ENCODE results near the gene AXIN1.
"Not testable (repeated sequence)": the region's sequence is repeated elsewhere in the genome, so short reads cannot be mapped to it uniquely, and the experiment has no call there.

Gene AXIN1

DNA sequence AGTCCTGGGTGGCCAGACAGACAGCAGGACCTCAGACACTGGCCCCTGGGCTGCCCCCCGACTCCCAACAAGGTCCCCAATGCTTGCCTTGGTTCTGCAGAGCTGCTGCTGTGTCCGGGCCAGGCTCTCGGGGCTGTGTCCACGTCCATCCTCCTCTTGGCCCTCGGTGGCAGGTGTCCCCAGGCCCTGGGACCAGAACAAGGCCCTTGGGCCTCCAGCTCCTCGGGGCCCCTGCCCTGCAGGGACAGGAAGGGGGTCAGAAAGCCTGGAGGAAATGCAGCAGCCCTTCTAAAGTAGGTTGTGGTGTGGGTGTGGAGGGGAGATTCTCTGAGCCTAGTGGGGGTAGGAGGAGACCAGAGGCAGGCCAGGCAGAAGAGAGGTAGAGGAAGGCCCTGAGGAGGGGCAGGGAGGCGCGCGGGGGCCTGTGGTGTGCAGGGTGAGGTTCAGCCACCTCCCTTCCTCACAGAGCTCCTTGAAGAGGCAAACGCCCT, 2.5 kb upstream of the AXIN1 start:
- no peak for DNase-seq (ENCODE audit: low read depth in 3 of 3, low spot score in 1 of 3)

GRCh38 chr16:354291-354881, 1.9 kb upstream of the AXIN1 start:
- no peak for DNase-seq (ENCODE audit: low read depth in 3 of 3, low spot score in 1 of 3)

- no peak for DNase-seq (ENCODE audit: low read depth in 3 of 3, low spot score in 1 of 3)
Observed at GRCh38 chr16:353404-354290, 1.1 kb upstream of the AXIN1 start.

DNA sequence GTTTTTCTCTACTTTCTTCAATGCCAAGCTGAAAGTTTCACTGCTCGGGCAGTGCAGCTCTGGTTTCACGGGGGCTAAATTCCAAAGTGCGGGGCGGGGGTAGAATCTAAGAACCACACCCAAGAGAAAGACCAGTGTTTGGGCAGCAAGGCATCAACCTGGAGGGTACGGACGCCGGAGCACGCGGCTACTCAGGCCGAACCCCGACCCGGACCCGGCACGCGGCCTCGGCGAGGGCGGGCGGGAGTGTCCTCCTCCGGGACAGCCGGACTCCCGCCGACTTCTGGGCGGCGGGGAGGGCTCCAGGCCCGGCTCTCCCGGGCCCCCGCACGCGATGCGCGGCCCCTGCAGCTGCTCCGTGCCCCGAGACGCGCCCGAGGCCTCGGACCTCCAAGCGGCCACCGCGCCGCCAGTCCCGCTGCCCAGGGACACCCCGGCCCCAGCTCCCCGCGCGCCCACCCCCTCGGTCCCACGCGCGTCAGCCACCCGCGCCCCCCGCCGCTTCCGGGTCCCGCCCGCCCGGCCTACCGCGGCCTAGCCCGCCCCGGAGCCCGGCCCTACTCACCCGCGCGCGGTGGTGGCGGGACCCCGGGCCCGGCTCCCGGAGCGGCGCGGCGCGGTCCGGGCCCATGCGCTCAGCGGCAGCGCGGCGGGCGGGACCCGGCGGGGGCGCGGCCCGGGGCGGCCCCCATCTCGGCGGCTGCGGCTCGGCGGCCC, 561 bp downstream of the AXIN1 start:
- DNase-seq (ENCODE audit: low read depth in 3 of 3, low spot score in 1 of 3) = no peak

- DNase-seq (ENCODE audit: low read depth in 3 of 3, low spot score in 1 of 3) = no peak
Observed at GRCh38 chr16:350203-350602, 2.3 kb downstream of the AXIN1 start.

GRCh38 chr16:349211-349610, 3.3 kb downstream of the AXIN1 start:
- no peak for DNase-seq (ENCODE audit: low read depth in 3 of 3, low spot score in 1 of 3)

- not testable (repeated sequence) for DNase-seq (ENCODE audit: low read depth in 3 of 3, low spot score in 1 of 3)
Observed at GRCh38 chr16:348495-348894, 4.0 kb downstream of the AXIN1 start.

- DNase-seq (ENCODE audit: low read depth in 3 of 3, low spot score in 1 of 3) = no peak
Observed at GRCh38 chr16:347203-347602, 5.3 kb downstream of the AXIN1 start.

DNA sequence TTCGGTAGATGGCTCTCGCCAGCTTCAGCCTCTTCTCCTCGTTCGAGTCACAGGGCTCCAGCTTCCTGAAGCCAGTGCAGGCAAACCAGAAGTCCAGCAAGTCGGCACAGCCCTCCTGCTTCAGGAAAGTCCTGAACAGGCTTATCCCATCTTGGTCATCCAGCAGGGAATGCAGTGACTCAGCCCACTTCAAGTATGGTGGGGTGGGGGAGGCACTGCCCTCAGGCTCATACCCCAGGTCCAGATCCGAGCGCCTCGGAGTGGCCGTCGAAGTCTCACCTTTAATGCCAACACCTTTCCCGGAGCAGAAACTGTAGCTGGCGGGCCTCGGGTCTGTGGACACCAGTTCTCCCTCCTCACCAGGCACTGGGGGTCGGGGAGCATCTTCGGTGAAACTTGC, 5.9 kb downstream of the AXIN1 start:
- no peak for DNase-seq (ENCODE audit: low read depth in 3 of 3, low spot score in 1 of 3)

- DNase-seq (ENCODE audit: low read depth in 3 of 3, low spot score in 1 of 3) = no peak
Observed at GRCh38 chr16:345772-346171, 6.8 kb downstream of the AXIN1 start.

GRCh38 chr16:342455-343213, 9.9 kb downstream of the AXIN1 start:
- DNase-seq (ENCODE audit: low read depth in 3 of 3, low spot score in 1 of 3) = no peak

DNA sequence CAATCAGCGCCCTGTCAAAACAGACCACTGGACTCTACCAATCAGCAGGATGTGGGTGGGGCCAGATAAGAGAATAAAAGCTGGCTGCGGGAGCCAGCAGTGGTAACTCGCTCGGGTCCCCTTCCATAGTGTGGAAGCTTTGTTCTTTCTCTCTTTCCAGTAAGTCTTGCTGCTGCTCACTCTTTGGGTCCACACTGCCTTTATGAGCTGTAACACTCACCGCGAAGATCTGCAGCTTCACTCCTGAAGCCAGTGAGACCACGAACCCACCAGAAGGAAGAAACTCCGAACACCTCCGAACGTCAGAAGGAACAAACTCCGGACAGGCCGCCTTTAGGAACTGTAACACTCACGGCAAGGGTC, 10.6 kb downstream of the AXIN1 start:
- DNase-seq (ENCODE audit: low read depth in 3 of 3, low spot score in 1 of 3) = not testable (repeated sequence)

DNA sequence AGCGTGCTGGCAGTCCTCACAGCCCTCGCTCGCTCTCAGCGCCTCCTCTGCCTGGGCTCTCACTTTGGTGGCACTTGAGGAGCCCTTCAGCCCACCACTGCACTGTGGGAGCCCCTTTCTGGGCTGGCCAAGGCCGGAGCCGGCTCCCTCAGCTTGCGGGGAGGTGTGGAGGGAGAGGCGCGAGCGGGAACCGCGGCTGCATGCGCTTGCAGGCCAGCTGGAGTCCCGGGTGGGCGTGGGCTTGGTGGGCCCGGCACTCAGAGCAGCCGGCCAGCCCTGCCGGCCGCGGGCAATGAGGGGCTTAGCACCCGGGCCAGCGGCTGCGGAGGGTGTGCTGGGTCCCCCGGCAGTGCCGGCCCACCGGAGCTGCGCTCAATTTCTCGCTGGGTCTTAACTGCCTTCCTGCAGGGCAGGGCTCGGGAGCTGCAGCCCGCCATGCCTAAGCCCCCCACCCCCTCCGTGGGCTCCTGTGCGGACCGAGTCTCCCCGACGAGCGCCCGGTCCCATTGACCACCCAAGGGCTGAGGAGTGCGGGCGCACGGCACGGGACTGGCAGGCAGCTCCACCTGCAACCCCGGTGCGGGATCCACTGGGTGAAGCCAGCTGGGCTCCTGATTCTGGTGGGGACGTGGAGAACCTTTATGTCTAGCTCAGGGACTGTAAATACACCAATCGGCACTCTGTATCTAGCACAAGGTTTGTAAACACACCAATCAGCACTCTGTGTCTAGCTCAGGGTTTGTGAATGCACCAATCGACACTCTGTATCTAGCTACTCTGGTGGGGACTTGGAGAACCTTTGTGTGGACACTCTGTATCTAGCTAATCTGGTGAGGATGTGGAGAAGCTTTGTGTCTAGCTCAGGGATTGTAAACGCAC, 11.2 kb downstream of the AXIN1 start:
- DNase-seq (ENCODE audit: low read depth in 3 of 3, low spot score in 1 of 3) = not testable (repeated sequence)

DNA sequence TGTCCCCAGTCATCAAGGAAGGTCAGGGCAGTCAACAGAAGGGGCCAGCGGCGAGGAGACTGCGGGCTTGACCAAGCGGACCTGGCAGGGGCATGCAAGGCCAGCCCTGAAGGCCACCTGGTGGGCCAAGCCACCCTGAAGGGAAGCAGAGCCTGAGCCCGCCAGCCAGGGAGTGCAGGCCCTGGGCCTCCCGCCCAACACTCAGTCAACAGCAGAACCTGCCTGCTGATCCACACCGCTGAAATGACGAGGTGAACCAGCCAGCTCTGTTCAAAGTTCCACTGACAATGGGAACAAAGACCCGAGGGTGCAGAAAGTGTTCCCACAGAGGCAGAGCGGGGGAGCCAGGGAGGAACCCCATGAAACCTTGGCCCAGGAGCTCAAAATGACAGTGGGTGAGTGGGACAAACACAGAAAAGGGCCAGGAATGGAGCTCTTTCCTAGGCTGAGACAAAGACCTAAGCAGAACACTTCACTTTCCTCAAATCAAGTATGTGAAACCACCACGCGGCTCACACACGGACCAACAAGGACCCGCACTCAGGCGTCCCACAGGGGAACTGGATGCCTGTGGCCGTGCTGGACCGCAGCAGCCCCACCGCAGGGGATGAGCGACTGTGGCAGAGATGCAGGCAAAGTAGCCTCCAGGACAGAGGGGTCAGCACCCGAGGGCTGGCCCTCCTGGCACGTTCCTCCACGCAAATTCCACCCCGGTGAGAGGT, 12.0 kb downstream of the AXIN1 start:
- no peak for DNase-seq (ENCODE audit: low read depth in 3 of 3, low spot score in 1 of 3)

DNA sequence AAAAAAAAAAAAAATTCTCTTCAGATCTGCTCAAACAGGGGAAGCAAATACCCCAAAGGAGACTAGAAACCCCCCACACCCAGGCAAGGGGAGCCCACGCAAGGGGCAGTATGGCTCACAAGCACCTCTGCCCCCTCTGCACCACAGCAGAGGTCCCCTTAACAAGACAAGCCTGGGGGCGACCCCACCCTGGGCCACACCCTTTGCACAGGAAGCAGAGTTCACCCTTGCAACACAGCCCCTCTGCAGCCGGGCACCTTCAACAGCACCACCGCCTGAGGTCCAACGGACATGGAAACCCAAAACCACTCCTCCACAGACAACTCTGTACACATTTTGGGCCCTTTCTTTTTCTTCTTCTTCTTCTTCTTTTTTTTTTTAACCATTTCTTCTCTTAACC, 12.8 kb downstream of the AXIN1 start:
- no peak for DNase-seq (ENCODE audit: low read depth in 3 of 3, low spot score in 1 of 3)

DNA sequence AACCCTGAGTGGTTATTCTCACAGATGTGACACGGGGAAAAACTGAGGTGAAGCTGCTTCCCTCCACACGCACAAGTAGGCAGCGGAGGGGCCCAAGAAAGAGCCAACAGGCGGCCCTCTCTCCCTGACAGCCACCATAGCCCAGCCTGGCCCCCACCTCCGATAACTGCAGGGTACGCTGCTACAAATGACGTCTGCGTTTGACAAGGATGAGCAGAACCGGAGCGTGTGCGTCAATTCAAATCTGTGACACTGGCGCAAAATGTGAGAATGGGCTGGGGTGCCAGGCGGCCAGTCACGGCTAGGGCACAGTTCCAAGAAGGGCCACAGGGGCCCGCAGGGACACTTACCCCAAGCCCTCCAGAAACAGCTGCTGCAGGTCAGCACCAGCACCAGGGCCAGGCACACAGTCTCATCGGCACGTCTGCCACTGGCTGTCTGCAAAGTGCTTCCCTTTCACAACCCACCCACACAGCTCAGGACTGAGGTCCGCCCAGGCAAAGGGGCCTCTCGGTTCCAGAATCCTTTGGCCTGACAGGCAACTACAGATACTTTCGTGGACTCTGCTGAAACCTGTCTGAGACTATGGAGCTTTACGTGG, 14.4 kb downstream of the AXIN1 start:
- DNase-seq (ENCODE audit: low read depth in 3 of 3, low spot score in 1 of 3) = no peak

- no peak for DNase-seq (ENCODE audit: low read depth in 3 of 3, low spot score in 1 of 3)
Observed at GRCh38 chr16:337437-337836, 15.1 kb downstream of the AXIN1 start.

GRCh38 chr16:336269-336668, 16.3 kb downstream of the AXIN1 start:
- no peak for DNase-seq (ENCODE audit: low read depth in 3 of 3, low spot score in 1 of 3)
